GM21737 (cell line): ENCODE measurements around the gene FBXO39.
"Not testable (repeated sequence)": the region's sequence is repeated elsewhere in the genome, so short reads cannot be mapped to it uniquely, and the experiment has no call there.

Source experiments
- ATAC-seq: cut with Tn5 transposase; IDR thresholded peaks from one replicate; pipeline ENCODE4 v1.9.1; 2021; ENCODE audit warnings: mild to moderate bottlenecking, moderate library complexity; ENCODE audit not compliant: unreplicated experiment

Gene FBXO39

GRCh38 chr17:6775871-6776405, at the start of gene FBXO39:
TSS of gene FBXO39 (plus strand) at chr17:6776215. CDS start at chr17:6779869, 3,654 bp downstream.
- ATAC-seq: no peak

DNA sequence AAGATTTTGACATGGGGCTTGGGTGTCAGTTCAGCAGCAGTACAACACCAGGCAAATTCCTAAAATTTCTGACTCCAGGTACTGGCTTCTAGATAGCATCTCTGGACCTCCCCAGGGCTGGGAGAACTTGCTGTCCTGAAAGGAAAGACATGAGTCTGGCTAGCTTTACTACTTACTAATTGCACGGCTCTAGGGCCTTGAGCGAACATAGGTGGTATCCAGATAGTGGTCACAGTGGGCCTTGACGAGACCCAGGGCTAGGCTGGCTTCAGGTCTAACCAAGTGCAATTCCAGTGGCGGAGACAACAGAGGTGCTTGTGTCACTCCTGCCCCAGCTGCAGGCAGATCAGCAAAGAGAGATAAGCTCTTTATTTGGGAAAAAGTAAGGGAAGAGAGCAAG, 46.5 kb upstream of the FBXO39 start:
- no peak for ATAC-seq

DNA sequence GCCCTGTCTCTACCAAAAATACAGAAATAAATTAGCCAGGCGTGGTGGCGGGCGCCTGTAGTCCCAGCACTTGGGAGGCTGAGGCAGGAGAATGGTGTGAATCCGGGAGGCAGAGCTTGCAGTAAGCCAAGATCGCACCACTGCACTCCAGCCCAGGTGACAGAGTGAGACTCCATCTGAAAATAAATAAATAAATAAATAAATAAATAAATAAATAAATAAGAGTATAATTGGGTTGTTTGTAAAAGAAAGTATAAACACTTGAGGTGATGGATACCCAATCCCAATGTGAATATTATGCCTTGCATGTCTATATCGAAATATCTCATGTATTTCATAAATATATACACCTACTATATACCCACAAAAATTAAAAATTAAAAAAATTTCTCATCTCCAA, 29.4 kb upstream of the FBXO39 start:
- ATAC-seq: not testable (repeated sequence)

DNA sequence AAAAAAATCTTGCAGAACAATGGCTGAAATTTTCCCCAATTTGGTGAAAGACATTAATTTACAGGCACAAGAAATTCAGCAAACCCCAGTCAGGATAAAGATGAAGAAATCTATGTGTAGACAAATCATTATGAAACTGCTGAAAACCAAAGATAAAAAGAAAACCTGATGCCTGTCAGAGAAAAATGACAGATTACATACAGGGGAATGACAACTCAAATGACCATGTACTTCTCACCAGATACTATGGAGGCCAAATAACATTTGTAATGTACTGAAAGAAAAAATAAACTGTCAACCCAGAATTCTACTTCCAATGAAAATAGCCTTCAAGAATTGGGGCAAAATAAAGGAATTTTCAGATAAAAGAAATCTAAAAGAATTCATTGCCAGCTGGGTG, 27.4 kb upstream of the FBXO39 start:
- ATAC-seq: no peak

DNA sequence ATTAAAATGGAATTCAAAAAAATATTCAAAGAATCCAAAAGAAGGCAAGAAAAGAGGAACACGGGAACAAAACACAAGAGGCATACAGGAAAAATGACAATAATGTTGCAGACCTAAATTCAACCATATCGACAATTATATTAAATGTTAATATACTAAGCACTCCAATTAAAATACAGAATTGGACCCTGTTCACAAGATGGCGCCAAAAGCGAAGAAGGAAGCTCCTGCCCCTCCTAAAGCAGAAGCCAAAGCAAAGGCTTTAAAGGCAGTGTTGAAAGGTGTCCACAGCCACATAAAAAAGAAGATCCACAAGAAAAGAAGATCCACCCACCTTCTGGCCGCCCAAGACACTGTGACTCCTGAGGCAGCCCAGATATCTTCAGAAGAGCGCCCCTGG, 26.5 kb upstream of the FBXO39 start:
- no peak for ATAC-seq

GRCh38 chr17:6752068-6752909, 23.7 kb upstream of the FBXO39 start:
- no peak for ATAC-seq

DNA sequence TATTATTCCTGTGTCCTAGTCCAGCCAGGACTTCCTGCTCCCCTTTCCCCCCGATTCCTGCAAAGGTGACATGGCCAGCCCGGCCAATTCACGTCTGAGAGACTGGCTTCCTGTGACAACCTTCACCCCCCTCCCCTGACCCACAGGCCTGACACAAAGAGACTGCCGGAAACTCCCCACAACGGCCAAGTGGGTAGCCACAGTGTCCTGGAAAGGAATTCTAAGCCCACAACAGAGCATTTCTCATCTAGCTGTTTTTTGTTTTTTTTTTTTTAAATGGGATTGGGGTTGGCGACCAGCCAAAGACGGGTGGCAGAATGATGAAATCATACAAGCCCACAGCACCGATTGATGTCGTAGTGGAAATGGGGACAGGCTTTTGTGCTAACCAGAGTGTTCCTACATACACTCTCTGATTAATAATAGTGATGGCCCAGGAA, 23.0 kb upstream of the FBXO39 start:
- no peak for ATAC-seq

DNA sequence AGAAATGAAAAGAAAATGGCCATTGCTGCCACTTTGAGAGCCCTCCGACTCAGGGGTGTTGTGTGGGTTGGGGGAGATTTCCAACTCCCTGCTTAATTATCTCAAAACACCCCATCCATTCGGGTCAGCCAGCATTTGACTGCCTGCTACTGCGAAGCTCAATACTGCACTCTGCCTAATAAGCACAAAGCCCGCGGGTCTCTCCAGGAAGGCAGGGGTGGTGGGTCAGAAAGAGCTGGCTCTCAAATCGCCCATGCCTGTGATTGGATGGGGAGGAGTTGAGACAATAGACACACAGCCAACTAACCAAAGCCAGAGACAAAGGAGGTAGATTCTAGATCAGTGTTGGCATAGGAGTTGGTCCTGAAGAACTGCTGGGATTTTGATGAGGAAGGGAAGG, 22.5 kb upstream of the FBXO39 start:
- ATAC-seq: no peak

DNA sequence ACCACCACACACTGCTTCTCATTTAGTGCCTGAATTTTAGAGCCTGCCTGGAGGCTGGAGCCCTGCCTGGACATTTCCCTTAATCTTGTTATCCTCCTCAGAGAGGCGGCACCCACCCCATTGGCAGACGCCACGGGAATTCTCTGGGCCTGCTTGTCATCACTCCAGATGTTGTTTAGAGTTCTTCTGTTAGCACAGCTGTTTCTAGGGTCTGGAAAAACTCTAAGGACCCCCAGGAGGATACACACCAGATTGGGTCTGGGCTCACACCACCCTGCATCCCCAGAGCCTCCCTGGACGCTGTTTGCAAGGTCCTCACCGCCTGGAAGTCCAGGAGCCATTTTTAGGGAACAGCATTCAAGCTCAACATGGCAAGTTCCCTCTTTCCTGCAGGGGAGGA, 20.7 kb upstream of the FBXO39 start:
- no peak for ATAC-seq

DNA sequence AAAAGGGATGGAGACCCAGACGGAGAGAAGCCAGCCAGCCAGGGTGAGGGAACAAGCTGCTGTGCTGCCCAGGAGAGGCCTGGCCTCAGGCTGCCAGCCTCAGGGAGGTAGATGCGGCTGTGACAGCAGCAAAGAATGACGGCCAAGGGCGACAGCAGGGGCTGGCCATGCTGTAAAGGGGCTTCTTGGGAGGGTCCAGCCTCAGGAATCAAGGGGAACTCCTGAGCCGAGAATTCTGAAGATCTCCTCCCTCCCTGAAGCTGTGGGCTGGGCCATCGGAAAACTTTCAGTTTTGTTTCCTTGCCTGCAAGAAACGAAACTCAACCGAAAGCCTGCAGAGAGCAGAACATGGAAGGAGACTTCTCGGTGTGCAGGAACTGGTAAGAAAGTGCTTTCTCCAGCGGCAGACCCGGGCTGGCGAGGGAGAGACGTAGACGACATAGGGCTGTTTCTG, 20.3 kb upstream of the FBXO39 start, which contains the start of gene XAF1:
Gene XAF1, plus strand, starts transcription at position 316 of the 454 bp plus-strand sequence. Its CDS starts 33 bp downstream, at position 349.
- ATAC-seq: no peak

DNA sequence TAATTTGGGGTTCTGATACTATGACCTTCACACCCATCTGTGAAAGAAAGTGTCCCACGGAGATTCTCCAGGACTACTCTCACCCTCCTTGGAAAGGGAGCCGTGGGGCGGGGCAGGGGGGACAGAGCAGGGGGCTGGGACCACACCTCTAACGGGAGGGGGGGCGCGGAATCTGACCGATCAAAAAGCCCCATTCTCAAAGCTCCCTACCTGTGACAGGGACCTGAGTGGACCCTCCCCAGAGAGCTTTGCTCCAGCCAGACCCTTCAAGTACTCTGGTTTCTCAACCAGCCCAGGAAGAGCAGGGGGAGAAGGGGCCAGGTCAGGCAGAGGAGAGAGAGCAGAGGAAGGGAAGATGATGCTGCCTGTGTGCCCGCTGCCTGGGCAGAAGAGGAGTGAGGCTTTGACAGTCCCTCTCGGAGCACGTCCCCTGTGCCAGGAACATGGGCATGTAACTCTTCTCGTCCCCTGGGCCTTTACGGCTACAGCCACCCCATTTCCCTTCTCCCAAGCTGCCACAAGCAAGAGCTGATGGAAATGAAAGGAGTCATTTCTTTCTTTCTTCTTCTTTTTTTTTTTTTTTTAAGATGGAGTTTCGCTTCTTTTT, 19.5 kb upstream of the FBXO39 start:
- no peak for ATAC-seq

- ATAC-seq: no peak
Observed at GRCh38 chr17:6757747-6758146, 18.3 kb upstream of the FBXO39 start.

GRCh38 chr17:6761779-6762178, 14.2 kb upstream of the FBXO39 start:
- ATAC-seq: no peak

DNA sequence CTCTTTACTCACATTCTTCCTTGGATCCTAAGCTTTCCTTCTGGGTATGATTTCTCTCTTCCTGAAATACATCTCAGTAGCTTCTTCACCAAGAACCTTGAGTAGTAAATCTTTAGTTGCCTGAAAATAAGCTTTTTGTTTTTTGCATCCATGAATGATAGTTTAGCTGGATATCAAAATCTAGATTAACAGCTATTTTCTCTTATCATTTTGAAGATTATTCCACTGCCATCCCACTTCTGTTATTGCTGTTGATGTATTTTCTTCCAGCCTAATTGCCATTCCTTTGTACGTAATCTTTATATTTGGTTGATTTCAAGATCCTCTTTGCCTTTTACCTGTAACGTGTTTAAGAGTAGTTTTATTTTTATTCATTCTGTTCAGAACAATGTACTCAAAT, 7.6 kb upstream of the FBXO39 start:
- no peak for ATAC-seq

DNA sequence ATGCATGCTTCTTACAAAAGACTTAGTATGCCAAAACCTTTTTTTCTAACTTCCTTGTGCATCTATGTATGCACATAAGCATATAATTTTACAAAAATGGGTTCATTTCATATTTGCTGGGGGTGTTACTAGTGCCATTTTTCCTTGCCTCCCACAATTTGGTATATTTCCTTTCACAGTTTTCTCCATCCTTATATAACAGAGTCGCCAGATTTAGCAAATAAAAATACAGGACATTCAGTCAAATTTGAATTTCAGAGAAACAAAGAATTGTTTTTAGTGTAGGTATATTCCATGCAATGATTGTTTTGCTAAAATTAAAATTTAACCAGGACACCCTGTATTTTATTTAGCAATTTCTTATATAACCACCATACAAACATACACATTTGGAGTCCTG, 4.0 kb upstream of the FBXO39 start:
- ATAC-seq: no peak

GRCh38 chr17:6774906-6775305, 1.1 kb upstream of the FBXO39 start:
- not testable (repeated sequence) for ATAC-seq

- ATAC-seq: no peak
Observed at GRCh38 chr17:6779411-6779810, 3.4 kb downstream of the FBXO39 start.

DNA sequence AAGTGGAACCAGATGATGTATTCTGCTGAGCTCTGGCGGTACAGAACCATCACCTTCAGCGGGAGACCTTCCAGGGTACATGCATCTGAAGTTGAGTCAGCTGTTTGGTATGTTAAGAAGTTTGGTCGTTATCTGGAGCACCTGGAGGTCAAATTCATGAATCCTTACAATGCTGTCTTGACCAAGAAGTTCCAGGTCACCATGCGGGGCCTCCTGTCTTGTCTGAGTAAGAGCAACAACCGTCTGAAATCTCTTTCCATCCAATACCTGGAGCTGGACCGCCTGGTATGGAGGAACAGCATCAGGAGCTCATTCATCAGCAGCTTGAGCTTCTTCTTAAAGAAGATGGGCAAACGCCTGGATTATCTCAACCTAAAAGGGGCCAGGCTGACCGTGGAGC, 4.0 kb downstream of the FBXO39 start:
- ATAC-seq: no peak

DNA sequence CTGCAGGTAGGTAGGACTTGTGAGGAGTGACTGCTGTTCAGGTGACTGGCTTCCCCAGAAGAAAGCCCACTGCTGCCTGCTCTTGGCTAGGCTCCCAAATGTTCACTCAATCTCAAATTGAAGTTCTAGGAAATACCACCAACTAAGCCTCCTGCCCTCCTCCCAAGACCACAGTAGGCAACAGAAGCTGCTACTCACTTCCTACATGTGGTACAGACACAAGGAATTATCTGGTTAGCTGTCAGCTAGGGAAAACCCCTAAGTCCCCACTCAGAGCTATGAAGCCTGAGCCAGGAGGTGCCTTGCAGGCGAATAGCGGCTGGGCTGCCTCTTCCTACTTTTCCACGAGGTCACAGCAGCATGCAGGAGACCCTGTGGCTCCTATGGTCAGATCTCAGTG, 4.9 kb downstream of the FBXO39 start:
- no peak for ATAC-seq

DNA sequence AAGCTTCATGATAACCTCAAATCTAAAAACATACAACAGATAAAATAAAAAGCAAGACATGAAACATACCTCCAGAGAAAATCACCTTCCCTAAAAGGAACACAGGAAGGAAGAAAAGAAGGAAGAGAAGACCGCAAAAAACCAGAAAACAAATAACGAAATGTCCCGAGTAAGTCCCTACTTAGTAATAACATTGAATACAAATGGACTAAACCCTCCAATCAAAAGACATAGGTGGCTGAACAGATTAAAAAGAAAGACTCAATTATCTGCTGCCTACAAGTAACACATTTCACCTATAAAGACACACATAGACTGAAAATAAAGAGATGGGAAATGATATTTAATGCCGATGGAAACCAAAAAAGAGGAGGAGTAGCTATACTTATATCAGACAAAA, 6.2 kb downstream of the FBXO39 start:
- ATAC-seq: no peak

- no peak for ATAC-seq
Observed at GRCh38 chr17:6786618-6787017, 10.6 kb downstream of the FBXO39 start.

DNA sequence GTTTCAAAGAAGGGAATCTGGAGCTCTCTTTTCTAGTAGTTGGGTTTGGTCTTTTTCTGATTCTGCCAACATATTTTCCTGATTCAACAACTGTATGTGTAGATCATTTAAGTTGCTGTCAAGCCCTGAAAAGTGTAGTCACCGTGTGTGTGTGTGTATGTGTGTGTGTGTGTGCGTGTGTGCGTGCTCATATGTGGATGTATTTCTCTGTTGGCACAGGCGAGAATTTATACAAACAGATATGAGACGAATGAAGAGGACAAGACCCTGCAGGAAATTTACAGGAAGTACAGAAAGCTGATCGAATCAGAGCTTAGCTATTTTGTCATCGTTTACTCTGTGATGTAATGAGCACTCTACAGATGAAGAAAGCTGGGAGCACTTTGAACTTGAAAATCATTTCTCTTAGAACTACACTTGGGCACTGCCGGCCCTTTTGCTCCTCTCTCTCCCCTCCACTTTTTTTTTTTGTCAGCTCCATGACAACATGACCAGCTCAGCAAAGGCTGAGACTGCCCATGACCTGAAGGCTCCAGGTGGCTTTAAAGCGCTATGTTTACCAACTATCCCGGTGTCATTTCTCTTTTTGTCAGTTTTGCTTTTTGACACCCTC, 11.2 kb downstream of the FBXO39 start:
- ATAC-seq: no peak
